SW480 (cell line): ENCODE results near the gene ZBTB20.

Experiments
- DNase-seq: peaks from one replicate; pipeline ENCODE4 v3.0.0-alpha.2; 2016; ENCODE audit warnings: low spot score

Gene ZBTB20

GRCh38 chr3:114328345-114328744 lies 818.7 kb downstream of the ZBTB20 start:
- no peak for DNase-seq

- DNase-seq, result no peak
These were observed 819.4 kb downstream of the ZBTB20 start for GRCh38 chr3:114327665-114328064.

DNA sequence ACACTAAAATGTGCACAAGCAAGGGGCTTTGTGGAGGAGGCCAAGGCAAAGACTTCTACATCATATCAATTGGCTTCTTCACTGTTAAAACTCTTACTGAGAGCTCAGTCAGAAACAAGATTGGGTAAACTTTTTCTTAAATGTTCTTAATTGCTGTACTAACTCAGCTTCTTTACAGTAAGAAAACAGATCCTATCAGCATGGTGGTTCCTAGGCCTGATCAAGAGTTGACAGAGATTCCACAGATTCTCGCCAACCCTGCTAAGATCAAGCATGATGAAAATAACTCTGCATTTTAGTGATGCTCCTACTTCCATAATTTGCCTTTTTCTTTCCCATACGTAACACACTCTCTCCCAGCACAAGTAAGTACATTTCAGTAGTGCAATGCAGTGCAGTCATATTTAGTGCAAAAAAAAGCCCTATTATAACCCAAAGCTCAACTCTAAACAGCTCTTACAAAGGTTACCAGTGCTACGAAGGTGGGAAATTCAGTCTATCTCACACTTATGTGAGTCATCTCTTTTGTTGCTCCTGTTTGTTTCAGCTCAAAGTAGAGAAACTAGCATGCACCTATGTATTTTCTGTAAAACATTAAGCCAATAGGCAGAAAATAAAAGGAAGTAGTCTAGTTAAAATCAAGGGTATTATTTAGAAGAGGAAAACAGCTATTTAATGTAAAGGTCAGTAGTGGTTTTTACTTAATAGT lies 823.4 kb downstream of the ZBTB20 start:
- no peak for DNase-seq

- DNase-seq, result no peak
These were observed 826.8 kb downstream of the ZBTB20 start for GRCh38 chr3:114320246-114320645.

DNA sequence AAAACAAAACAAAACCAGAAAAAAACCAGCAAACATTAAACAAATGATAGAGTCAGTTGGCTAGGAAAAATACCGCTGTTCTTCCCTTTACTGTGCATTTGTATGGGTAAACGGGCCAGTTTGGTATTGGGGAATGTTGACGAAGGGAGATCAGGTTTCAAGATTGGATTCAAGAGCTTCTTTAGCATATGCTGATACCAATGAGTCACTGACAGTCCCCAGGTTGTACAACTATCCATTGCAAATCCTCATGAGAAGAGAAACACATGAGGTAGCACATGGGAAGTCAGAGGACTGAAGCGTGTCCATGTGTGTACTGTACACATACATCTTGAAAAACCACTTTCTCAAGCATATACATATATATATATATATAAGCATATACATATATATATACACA lies 827.6 kb downstream of the ZBTB20 start:
- DNase-seq, result peak; percentile 34

- no peak for DNase-seq
These were observed 828.8 kb downstream of the ZBTB20 start for GRCh38 chr3:114318295-114318694.

- no peak for DNase-seq
These were observed 832.8 kb downstream of the ZBTB20 start for GRCh38 chr3:114314282-114314681.

DNA sequence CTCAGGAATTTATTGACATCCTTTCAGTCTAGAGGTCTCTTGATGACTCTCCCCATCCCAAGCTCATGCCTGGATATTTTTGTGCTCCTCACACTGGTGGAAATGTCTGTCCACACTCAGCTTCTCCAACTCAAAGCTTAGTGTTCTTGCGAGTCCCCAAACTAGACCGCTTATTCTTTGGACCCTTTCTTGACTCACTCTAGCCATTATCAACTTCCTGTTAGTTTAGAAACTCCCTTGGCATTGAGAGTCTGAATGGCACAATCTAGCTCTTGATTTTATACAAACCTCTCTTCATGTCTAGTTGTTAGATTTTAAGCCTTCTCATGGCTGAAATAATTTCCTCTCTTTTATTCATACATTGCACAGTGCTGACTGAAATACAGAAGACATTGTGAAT lies 833.7 kb downstream of the ZBTB20 start:
- DNase-seq, result no peak

DNA sequence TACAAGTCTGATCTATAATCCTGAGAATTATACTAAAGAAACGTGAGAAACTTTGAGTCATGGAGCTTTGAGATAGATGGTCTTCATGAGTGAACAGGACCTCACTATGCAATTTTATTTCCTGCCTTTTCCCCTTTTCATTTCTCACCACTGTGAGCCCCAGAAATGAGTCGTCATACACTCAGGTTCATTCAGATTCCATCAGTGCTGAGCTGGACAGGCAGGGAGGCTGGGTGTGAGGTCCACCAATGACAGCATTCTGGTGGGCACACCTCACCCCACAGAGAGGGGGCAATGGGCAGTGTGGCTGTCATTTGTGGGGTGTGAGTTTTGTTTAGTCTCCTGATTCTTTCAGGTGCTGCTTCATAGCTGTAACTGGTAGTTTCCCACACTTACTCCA lies 836.4 kb downstream of the ZBTB20 start:
- DNase-seq, result no peak

- no peak for DNase-seq
These were observed 838.3 kb downstream of the ZBTB20 start for GRCh38 chr3:114308830-114309229.

- DNase-seq, result no peak
These were observed 838.7 kb downstream of the ZBTB20 start for GRCh38 chr3:114308377-114308776.

- no peak for DNase-seq
These were observed 839.3 kb downstream of the ZBTB20 start for GRCh38 chr3:114307832-114308231.

GRCh38 chr3:114307222-114307830 lies 839.8 kb downstream of the ZBTB20 start:
- DNase-seq, result no peak

- no peak for DNase-seq
These were observed 847.0 kb downstream of the ZBTB20 start for GRCh38 chr3:114299941-114300624.

GRCh38 chr3:114299421-114299820 lies 847.7 kb downstream of the ZBTB20 start:
- DNase-seq, result peak; percentile 41

DNA sequence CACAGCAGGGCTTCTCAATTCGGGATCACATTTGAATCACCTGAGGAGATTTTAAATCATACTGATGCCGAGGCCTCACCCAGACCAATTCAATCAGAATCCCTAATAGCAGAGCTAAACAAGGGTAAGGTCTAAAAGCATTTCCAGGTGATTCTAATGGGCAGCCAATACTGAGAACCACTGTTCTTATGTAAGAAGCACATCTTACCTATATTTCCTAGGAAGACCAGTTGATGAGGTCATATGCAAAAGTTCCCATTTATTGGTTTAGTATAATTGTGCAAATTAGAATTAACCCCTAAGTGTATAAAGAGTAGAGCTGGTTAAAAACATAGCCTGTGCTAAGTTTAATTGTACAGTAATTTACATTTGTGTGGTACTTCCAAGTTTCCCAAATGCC lies 851.1 kb downstream of the ZBTB20 start:
- no peak for DNase-seq

DNA sequence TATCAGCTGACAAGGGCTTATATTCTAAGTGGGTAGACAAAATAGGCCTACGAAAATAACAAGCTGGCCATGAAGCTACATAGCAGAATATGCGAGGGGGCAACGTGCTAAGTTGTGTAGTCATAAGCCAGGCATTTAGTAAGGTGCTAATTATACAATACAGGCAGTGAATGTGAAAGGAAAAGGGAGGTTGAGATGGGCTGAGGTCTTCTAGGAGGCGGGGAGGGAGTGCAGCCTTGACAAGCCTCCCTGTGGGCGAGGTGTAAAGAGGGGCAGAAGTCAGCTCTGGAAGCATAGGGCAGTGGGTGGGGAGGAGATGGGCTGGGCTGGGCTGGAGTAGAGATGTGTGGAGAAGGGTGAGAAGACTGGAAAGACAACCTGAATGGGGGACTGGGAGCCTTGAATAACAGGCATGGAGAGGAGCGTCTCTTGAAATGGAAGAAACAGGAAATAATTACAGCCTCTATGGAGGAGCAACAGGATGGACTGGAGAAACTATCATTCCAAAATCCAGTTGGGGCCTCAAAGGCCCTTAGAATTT lies 852.1 kb downstream of the ZBTB20 start:
- no peak for DNase-seq

- no peak for DNase-seq
These were observed 853.1 kb downstream of the ZBTB20 start, which contains the start of gene TIGIT for GRCh38 chr3:114293838-114294535. Gene TIGIT (plus strand): TSS chr3:114294028. CDS start chr3:114294062, 34 bp downstream.

GRCh38 chr3:114290911-114291901 lies 855.9 kb downstream of the ZBTB20 start:
- DNase-seq, result peak; percentile 16

GRCh38 chr3:114286266-114286665 lies 860.8 kb downstream of the ZBTB20 start:
- DNase-seq, result no peak

GRCh38 chr3:114285648-114286230 lies 861.3 kb downstream of the ZBTB20 start:
- no peak for DNase-seq
